Fibroblast of lung (primary cell): ENCODE data around the gene KRT6C.

Source experiments
- CTCF ChIP-seq, 2 donors: IDR thresholded peaks in 1 of 2; conservative IDR thresholded peaks in 1 of 2; 1 replicate in 1 of 2; 2 replicates in 1 of 2; pipeline ENCODE4 v1.5.1; 2011 to 2012; ENCODE audit warnings: low read length in 2 of 2, control low read depth in 1 of 2, inconsistent platforms in 1 of 2, low read depth in 1 of 2, mild to moderate bottlenecking in 1 of 2
- EZH2 ChIP-seq: IDR thresholded peaks from 2 replicates; pipeline ENCODE4 v1.5.1; 2012; ENCODE audit warnings: low read length, control low read depth, mild to moderate bottlenecking; ENCODE audit errors: missing control alignments

GRCh38 chr12:52519387-52519703, 45.7 kb upstream of the KRT6C start:
- TF ChIP-seq CTCF (conservative IDR thresholded peaks at IDR 0.05 in 1 of 2, IDR thresholded peaks at IDR 0.05 in 1 of 2; ENCODE audit: low read depth in 1 of 2, low read length in 2 of 2), result no peak
- no peak for TF ChIP-seq EZH2
